AG08396 (cell line): ENCODE results near the gene KHNYN.
"Not testable (repeated sequence)": the region's sequence is repeated elsewhere in the genome, so short reads cannot be mapped to it uniquely, and the experiment has no call there.

ENCODE experiments used
- DNase-seq: peaks from one replicate; pipeline ENCODE4 v3.0.0; 2012; ENCODE audit warnings: low spot score, mixed read lengths

KHNYN gene

GRCh38 chr14:24437736-24438067 is 7.9 kb downstream of the KHNYN start:
- no peak for DNase-seq

GRCh38 chr14:24438223-24439097 is 8.7 kb downstream of the KHNYN start:
- no peak for DNase-seq

- DNase-seq, result no peak
Observed at GRCh38 chr14:24439257-24439656, 9.5 kb downstream of the KHNYN start.

GRCh38 chr14:24439830-24440605 is 10.3 kb downstream of the KHNYN start:
- DNase-seq, result no peak

GRCh38 chr14:24440606-24441399 is 11.0 kb downstream of the KHNYN start:
- DNase-seq, result no peak

- no peak for DNase-seq
Observed at GRCh38 chr14:24441485-24441884, 11.7 kb downstream of the KHNYN start.

- DNase-seq, result peak; percentile 57
Observed at GRCh38 chr14:24441904-24442239, 12.1 kb downstream of the KHNYN start.

GRCh38 chr14:24442240-24443052 is 12.7 kb downstream of the KHNYN start, which contains the start of gene SDR39U1:
SDR39U1 (minus strand) TSS chr14:24442776; CDS start chr14:24442769, 7 bp downstream.
- DNase-seq, result peak; percentile 96

- no peak for DNase-seq
Observed at GRCh38 chr14:24443053-24443665, 13.4 kb downstream of the KHNYN start.

- DNase-seq, result not testable (repeated sequence)
Observed at GRCh38 chr14:24450828-24451227, 21.1 kb downstream of the KHNYN start.

GRCh38 chr14:24456980-24457379 is 27.2 kb downstream of the KHNYN start:
- no peak for DNase-seq

- DNase-seq, result no peak
Observed at GRCh38 chr14:24458736-24459135, 29.0 kb downstream of the KHNYN start.

- no peak for DNase-seq
Observed at GRCh38 chr14:24459331-24459730, 29.6 kb downstream of the KHNYN start.

GRCh38 chr14:24461336-24461735 is 31.6 kb downstream of the KHNYN start:
- no peak for DNase-seq

GRCh38 chr14:24463017-24463883 is 33.5 kb downstream of the KHNYN start:
- no peak for DNase-seq

- no peak for DNase-seq
Observed at GRCh38 chr14:24463884-24464785, 34.4 kb downstream of the KHNYN start.

GRCh38 chr14:24465368-24465767 is 35.6 kb downstream of the KHNYN start:
- DNase-seq, result no peak

- DNase-seq, result no peak
Observed at GRCh38 chr14:24465805-24466204, 36.1 kb downstream of the KHNYN start.

- not testable (repeated sequence) for DNase-seq
Observed at GRCh38 chr14:24470450-24470849, 40.7 kb downstream of the KHNYN start.
